Fibroblast of skin of scalp (primary cell): ENCODE measurements around the gene CELF4.

Experiments
- DNase-seq: peaks from one replicate; pipeline ENCODE4 v3.0.0-alpha.2; 2013

The CELF4 gene

DNA sequence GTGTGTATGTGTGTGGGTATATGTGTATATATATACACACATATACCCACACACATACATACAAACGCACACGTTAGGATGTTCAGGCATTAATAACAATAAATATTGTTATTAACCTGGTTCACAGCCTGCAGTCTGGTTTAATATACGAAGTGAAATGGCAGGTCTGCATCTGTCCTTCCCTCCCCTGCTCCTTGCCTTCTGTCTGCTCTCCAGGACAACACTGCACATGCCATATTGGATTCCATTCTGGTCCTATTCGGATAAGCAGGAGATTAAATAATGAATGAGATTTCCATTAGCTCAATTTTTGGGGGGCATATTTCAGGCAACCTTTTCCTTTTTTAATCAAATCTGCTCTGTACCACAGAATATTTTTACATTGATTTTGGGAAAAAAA is 158.0 kb downstream of the CELF4 start:
- no peak for DNase-seq

DNA sequence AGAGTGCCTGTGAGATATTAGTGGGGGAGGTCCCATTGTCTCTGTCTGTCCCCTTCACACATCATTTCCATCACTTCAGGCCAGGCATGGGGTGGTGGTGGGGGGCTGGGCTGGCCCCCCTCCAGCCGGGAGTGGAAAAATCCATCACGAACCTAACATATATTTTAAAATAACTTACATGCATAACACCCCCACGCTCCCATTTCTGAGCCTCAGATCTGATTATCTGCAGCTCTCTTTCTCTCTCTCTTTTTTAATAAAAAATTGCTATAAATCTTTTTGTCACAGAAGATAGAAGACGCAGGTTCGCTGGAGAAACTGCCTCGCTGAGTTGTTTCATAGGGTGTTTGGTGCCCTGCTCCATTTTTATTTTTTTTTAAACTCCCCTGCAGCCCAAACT is 159.8 kb downstream of the CELF4 start:
- DNase-seq, result no peak

DNA sequence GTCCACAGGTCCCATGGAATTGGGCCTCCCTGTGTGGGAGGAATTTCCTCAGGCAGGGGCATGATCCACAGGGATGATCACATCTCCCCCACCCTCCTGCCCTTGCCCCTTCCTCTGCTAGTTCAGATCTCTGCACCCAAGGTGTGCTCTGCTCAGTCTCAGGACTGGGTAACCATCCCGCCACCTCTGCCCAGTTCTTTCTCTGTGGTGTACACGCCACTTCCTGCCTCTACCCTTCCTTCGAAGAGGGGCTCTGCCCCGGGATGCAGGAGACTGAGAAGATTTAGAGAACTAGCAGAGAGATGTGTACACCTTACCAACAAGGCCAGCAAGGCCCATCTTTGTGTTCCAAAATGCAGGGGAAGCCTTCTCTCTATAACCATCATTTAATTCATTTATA is 160.4 kb downstream of the CELF4 start:
- no peak for DNase-seq

DNA sequence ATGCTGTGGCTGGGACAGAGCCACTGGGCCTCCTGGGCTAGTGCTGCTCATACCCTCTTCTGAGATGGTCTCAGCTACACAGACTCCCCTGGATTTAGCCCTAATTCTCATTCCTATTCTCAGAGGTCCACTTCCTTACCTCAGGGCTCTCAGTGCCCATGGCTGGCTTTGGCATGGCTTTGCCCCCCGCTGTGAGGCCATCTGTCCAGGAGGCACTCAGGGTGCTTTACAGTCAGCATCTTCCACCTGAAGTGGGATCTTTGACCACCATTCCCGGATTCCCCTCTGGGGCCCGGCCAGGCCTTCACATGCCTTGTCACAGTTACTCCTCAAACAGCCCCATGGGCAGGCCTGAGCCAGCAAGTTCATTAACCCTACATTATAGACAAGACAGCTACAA is 161.8 kb downstream of the CELF4 start:
- no peak for DNase-seq

DNA sequence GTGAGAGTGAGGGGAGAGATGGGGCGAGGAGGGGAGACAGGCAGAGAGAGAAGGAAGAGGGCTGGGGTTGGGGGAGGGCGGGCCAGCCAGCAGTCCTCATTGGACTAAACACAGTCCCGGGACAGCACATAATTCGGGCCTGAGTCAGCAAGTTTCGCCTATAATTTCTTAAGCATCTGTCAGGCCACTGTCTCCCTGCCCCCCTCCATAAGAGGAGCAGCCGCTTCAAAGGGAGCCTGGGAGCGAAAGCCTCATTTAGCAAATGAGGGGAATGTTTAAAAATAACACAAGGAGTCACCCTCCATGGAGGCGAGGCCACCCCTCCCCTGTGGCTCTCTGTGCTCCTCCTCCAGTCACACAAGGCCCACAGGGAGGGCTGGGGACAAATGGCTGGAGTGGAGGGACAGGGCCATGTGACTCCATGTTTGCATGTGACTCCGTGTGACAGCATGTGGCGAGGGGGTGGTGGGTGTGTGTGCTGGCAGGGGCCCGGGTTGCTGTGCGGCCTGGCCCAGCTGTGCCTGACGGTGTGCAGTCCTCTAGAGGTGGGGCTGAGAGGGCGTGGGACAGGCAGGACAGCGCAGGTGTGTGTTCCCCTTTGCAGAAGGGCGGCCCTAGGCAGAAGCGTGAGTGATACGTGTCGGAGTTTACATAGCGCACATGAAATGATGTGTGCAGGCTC is 162.4 kb downstream of the CELF4 start:
- peak; percentile 95 for DNase-seq

DNA sequence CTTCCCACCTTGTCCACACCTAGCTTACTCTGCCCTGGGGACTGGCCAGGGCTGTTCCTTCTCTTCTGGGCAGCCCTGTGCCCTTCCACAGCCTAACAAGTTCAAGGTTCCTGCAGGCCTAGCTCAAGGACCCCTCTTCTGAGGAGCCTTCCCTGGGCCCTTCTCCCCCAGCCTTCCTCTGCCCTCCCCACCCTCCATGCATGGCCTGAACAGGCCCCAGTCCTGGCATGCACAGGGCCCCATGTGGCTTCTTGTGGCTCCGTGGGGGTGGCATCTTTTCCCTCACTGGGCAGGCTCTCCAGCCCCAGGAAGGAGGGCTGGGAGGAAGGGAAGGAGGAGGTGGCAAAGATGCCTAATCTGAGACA is 162.9 kb downstream of the CELF4 start:
- DNase-seq, result no peak

DNA sequence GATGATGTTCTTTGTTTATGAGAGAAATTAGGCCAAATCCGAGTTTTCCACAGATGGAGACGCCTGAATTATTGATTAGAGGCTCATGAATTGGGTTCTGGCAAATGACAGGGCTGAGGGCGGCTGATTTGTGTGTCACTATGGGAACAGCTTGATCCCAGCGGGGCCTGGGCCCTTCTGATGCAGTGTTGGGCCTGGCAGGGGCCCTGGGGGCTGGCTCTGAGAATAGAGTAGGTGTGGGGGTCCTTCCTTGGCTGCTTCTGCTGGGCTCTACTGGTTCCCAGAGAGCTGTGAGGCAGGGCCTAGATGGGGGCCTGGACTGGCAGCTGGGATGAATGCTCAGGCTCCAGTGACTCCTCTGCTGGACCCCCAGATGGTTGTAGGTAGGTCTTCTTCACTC is 164.8 kb downstream of the CELF4 start:
- no peak for DNase-seq

DNA sequence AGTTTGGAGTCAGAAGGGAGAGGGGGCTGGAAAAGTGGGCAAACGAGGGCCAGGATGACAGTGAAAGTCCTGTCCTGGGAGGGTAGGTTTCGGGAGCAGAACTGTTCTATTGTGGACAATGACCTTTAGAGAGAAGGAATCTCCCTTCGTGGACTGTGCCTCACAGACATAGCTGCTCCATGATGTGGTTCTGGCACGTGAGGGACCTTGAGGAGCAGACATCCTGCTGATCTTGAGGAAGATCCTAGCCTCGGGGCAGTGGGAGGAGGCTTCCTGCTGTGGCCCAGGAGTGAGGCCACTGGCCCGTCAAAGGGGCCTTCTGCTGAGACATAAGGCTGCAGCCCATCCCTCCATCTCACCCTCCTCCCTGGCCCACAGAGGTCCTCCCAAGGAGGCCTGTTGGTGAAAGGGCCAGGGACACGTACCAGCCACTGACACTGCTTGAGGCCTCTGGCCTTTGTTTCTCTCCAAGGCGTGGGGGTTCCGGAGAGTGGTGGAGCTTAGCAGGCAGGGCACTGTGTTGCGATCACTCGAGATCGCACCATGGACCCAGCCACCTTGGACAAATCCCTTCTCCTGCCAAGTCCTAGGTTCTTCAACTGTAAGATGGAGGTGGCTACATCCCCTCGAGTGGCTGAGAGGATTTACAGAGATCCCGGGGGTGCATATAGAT is 167.2 kb downstream of the CELF4 start:
- no peak for DNase-seq

DNA sequence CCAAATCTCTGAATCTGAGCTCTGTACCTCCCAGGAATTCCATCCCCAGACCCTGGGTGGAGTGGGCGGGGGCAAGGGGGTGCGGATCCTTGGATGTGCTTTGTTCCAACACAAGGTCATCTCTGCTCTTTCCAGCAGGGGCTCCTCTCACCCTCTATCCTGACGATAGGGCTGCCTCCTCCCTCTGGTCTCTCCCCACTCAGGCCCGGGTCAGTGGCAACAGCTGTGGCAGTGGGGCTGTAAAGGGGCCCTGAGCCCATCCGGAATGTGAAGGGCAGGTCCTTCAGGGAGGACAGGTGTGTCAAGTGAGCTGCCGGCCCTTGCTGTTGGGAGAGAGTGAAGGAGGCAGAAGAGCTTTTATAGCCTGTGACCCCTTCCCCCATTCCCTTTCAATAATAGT is 167.8 kb downstream of the CELF4 start:
- no peak for DNase-seq

DNA sequence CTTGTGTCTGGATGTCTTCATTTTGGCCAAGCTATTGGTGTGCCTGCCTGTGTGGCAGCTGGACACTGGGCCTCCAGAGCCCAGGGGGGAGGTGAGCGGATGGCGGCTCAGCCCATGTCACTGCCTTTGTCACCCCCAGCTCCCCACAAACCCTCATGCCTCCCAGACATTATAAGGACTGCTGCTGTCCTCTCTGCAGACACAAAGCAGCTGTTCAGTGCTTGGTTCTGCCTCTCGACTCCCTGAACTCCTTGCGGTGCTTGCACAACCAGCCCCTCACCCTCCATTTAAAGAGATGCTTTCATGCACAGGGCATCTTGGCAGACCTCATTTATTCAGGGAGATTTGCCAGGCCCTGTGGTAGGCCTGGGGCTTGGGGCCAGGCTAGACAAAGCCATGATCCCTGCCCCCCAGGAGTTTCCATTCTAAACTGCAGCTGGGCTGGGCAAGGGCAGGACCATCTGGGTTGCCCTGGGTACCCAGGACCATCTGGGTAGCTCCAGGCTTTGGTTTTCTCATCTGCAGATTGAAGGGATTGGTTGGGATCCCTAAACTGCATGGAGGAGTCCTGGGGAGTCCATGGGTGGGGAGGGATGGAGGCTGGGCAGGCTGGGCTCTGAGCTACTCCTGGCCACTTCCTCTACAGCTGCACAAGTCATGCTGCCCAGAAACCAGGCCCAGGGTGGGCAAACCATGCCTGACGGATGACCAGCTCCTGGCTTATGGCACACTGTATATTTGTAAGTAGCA is 168.5 kb downstream of the CELF4 start:
- DNase-seq, result no peak

DNA sequence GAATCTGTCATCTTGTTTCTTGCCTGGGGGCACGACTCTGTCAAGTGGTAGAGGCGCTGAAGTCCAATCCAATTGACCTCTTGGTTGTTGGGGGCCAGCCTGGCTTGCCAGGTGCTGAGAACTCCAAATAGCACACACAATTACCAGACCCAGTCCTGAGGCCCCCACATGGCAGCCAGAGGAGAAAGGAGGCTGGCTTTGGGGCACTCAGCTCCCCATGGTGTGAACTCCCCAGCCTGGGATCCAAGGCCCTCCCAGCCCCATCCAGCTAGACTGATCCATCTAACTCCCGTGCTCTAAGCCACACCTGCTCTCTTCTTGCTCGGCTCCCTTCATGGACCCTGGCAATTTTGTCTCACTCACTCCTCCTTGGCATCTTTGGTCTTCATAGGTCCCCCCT is 170.0 kb downstream of the CELF4 start:
- DNase-seq, result no peak

DNA sequence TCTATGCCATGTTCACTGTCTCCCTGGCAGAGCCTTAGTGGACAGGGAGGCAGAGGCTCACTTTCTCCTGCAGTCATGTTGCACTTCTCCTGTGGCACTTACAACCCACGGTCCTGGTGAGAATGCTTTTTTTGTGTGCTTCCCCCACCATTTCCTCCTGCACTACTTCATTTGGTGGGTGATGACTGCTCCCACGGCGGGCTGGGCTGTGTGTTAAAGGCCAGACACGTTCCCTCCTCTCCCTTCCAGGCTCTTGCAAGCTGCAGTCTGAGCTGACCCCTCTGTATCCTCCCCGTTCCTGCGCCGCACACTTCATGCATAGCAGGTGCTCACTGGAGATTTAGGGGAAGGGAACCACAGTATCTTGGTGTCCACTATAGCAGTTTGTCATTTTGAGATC is 170.5 kb downstream of the CELF4 start:
- no peak for DNase-seq

DNA sequence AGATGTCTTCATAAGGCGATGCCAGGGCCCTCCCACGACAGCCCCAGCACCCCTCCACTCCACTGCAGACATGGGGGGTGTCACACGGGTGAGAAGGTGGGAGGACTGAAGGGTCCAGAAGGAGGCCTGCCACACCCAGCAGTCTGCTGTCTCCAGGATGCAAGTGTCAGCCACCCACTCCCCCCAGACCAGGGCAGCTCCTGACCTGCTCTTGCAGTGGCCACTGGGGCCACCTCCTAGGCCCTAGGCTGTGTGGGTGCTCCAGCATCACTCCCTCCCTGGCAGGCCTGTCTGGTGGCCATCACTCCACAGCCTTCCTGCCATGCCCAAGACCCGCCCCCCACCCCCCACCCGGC is 171.0 kb downstream of the CELF4 start:
- DNase-seq, result no peak

DNA sequence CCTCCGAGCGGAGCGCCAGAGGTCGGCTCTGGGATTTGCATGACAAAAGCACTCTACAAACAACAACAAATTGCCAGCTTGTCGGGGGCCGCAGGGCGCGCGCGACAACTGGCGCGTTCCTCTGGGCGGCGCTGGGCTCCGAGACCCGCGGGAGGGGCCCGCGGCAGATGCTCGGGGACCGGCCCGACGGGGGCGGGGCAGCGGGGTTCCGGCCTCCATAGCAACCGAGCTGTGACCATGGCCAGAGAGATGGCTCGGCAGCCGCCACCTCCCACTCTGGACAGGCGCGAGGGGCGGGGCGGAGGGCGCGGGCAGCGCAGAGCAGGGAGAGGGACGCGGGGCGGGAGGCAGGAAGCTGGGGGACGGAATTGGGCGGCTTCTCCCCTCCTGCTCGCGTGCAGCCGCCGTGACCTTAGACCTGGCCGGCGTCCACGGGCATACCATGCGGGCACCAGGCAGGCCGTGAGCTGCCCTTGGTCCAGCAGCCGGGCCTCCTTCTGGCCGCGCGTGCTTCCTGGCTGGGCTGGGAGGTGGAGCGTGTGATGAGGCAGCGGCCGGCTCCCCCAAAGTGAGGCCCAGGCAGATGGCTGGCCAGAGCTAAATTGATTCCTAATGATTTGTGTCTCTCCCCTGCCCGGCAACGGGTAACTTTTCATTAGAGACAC is 171.5 kb downstream of the CELF4 start:
- DNase-seq, result peak; percentile 47

DNA sequence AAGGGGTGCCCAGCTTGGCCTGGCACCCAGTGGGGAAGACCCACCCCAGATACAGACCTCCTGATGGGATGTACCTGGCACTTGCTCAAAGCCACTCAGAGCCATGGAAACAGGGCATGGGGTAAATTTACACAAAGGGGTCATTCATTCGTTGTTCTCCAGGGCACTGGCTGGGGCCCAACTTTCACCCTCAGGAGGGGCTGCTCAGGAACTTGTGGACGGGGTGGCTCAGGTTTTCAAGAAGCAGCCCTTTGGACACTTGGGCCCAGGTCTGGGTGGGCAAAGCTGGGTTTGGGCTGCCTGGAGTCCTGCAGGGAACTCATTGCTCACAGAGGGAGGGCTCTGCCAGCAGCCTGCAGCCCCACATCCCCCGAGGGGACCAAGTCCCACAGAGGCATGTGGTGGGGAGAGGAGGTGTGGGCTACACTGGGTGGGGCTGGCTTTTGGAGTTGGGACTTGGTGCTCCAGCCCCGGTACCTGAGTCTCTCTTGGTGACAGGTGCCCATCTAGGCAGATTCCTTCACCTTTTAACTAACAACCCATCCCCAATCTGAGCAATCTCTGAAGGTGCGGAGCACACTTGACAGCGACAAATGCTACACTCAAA is 172.3 kb downstream of the CELF4 start:
- no peak for DNase-seq

DNA sequence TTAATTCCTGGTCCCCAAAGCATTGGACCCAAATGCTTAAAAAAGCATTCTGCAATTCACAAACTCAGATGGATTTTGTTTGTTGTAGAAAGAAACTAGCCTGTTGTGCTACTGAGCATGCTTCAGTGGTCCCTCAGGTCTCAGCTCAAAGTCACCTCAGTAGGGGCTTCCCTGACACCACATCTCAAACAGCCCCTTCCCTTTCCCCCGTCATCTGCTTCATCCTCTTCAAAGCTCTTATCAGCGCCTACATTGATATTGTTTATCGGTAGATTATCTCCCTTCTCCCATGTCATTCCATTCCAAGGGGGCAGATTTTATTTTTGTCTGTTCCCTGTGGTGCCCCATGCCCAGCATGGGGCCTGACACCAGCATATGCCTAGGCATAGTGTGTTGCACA is 172.9 kb downstream of the CELF4 start:
- no peak for DNase-seq

DNA sequence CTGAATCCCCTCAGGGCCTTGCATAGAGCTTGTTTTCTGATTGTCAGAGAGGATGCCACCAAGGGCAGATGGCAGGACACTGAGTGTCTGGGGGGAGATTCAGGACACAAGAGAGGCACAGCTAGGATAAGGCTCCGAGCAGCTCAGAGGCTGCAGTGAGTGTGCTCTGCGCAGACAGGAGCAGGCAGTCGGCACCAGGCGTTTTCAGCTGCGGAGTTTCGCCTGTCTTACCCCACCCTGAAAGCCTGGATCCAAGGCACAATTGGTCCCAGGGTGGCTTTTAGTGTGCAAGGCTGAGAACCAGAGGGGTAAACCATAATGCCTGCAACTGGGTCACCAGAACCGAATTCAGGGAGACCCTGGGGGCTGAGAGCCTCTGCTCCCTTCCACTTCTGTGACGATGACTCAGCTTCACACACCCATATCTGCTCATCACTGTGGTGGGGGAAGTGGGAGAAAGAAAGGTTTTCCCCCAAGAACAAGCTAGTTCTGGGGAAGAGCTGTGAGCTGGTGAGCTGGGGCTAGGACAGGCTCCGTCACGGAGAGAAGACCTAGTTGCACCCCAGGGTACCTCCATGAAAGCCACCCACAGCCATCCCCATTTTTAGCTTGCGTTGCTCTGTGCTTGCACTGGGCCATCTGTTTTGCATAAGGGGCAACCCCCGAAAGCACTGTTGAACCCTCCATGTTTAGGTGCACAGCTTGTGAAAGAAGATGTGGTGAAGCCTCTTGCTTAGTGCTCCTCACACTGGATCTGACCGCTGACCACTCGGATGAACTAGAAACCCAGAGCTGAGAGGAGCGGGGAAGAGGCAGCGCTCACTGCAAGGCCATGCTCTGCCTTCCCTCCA is 173.7 kb downstream of the CELF4 start:
- DNase-seq, result no peak

DNA sequence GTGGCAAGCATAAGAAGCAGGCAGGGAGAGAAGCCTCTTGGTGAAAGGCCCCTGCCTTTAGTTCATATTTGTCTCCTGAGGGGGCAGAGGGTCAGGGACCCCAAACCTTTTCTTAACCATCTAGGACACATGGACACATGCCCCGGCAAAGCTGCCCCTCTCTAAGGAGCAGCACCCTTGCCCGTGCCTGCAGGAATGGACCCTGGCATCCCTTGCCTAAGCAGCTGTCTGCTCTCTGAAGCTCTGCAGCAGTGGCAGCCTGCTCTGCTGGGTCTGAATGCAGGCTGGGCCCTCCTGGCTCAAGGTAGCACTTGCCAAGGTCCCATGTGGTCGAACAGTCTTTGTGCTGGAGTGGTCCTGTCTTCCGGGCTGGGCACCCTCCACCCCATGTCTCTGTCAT is 174.4 kb downstream of the CELF4 start:
- no peak for DNase-seq

DNA sequence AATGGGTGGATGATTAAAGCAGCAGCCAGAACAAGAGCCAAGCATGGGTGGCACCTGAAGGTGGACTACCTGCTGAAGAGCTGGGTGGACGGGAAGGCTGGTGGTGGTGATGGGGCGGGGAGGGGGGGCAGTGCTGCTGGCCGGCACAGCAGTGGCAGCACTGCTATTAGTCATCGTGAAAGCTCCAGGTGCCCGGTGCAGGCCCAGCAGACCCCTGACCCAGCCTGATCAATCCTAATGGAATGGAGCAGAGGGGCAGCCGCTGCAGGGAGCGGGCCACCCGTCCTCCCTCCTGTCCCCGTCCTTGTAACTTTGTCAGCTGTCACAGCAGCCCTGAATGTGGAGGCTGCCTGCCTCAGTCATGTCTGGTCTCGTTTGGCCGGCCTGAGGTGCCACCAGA is 174.9 kb downstream of the CELF4 start:
- DNase-seq, result no peak

DNA sequence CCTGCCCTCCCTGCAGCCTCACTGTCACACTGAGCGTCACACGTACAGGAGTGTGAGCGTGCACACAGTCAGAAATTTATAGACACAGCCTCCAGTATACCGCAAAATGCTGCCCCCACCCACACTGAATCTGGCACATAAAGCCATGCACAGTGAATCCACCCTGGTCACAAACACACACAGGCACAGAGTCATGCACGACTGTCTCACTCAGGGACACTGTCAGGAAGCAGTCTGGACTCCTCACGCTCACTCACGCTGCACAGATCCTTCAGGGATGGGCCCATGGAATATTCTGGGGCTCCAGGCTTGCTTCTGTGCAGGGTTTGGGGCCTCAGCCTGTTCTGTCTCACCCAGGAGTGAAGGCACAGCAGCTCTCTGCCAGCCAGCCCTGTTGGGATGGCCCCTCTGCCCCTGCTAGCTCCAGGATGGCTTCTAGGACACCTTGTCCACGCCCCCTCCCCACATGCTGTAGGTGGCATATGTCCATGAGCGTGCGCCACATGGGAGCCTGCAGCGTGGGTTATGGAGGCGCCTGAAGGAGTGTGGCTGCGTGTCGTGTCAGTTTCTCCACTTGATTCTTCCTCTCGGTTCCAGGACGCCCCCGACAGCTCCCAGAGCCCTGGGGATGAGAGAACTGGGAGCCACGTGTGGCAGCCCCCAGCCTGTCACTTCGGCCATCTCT is 175.8 kb downstream of the CELF4 start:
- DNase-seq, result no peak

DNA sequence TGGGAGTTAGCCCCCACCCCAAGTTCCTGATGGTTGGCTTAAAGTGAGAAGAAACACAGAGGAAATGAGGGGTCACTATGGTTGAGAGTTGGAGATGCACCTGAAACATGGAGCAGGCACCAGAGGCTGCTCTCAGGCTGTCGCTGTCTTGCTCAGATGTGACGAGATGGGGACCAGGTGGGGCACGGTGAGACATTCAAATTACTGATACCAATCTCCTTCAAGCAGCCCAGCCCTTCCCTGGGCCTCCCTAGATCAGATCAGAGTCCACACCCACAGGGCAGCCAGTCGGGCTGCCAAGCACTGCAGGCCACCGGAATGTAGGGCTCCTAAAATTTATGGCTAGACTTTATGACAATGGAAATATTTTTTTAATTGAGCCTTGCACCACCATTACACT is 176.6 kb downstream of the CELF4 start:
- DNase-seq, result no peak

DNA sequence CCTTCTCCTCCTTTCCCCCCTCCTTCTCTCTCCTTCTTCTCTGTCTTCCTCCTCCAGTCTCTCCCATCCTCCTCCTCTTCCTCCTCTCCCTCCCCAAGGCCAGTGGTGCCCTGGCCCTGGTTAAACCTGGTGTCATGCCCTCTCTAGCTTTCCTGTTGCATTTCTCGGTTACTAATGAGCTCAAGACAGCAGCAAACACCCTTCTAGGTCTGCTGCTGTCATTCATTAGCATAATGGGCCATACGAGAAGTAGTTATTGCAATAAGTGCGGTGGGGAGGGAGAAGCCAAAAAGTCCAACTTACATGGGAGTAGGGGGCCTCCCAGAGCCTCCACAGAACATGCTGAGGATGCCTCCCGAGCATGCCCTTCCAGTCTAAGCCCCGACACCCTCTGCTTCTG is 177.2 kb downstream of the CELF4 start:
- DNase-seq, result no peak
